Left colon (tissue), 2 donors: ENCODE measurements around the gene THRB. TPM values are rescaled to one million over a fixed set of nuclear protein-coding genes. Genes with fewer than 3 reads are reported as not detected.
A peak's percentile ranks its signal among the peaks of the same experiment; 100 is the strongest.

Source experiments
- ATAC-seq: fragments of 200-7000 bp; cut with Tn5 transposase; one replicate; pipeline ENCODE4 v1.9.1; 2020; ENCODE audit warnings: mild to moderate bottlenecking, moderate library complexity
- DNase-seq, 2 donors: peaks; one replicate each; pipeline ENCODE4 v3.0.0-alpha.2; 2020
- intact Hi-C, 2 donors: fragments of 100-400 bp; cut with DNase I in 1 of 2; cut with micrococcal nuclease in 1 of 2; formaldehyde crosslinking; loops; one replicate each; pipeline versions ENCODE4 v1.11.2 to v1.14.0; 2022; cut with DNase I, micrococcal nuclease
- total RNA-seq, 2 donors: library from RNA; stranded (reverse); fragmentation: NEBNext Ultra II Directional; extraction: Animal tissue kit (Norgen Biotek cat#: 25700); gene quantifications; one replicate each; pipeline ENCODE4 v1.2.1, GENCODE V29; 2021
- donor health status: DM: no; HTN: no; CAD: no.
- donor health status: DM: yes; HTN: yes; CAD: no.

THRB gene
- total RNA-seq, 2 donors from 2014 or later: 26.2 to 33.7 TPM

GRCh38 chr3:24272408-24272807 is 222.2 kb downstream of the THRB start:
- intact Hi-C loops: no loop called here
- ATAC-seq: no peak
- no peak for DNase-seq

- no peak for ATAC-seq
Observed at GRCh38 chr3:24271228-24271627, 223.4 kb downstream of the THRB start.

GRCh38 chr3:24270744-24271143 is 223.9 kb downstream of the THRB start:
- DNase-seq (no peak), ATAC-seq (no peak)
- intact Hi-C loops: no loop called here

More at GRCh38 chr3:24271228-24271627, 223.4 kb downstream of the THRB start:
- intact Hi-C loops: no loop called here
- DNase-seq: no peak

GRCh38 chr3:24270204-24270691 is 224.4 kb downstream of the THRB start:
- intact Hi-C loops: no loop called here
- ATAC-seq (no peak), DNase-seq (no peak)

- intact Hi-C loops: loop anchor here in 1 of 2 donors (10.0 kb wide), 1 partner anchor 220 kb away; no protein-coding TSS in a partner anchor
- DNase-seq: no peak
- peak; percentile 54 for ATAC-seq
Observed at GRCh38 chr3:24264748-24265158, 229.9 kb downstream of the THRB start.

GRCh38 chr3:24264011-24264410 is 230.6 kb downstream of the THRB start:
- no peak for ATAC-seq
- no peak for DNase-seq

GRCh38 chr3:24263069-24263668 is 231.5 kb downstream of the THRB start:
- intact Hi-C loops: loop anchor here in 1 of 2 donors (10.0 kb wide), 1 partner anchor 222 kb away; no protein-coding TSS in a partner anchor
- DNase-seq (no peak), ATAC-seq (no peak)

More at GRCh38 chr3:24264011-24264410, 230.6 kb downstream of the THRB start:
- intact Hi-C loops: loop anchor here in 1 of 2 donors (10.0 kb wide), 1 partner anchor 221 kb away; no protein-coding TSS in a partner anchor

- intact Hi-C loops: loop anchor here in 1 of 2 donors (10.0 kb wide), 1 partner anchor 223 kb away; no protein-coding TSS in a partner anchor
- no peak for ATAC-seq
- DNase-seq: no peak
Observed at GRCh38 chr3:24261521-24261920, 233.1 kb downstream of the THRB start.

GRCh38 chr3:24259901-24260512 is 234.6 kb downstream of the THRB start:
- intact Hi-C loops: loop anchor here in 1 of 2 donors (10.0 kb wide), 1 partner anchor 225 kb away; no protein-coding TSS in a partner anchor

GRCh38 chr3:24258727-24259600 is 235.7 kb downstream of the THRB start:
- intact Hi-C loops: no loop called here
- ATAC-seq (no peak), DNase-seq (no peak)

More at GRCh38 chr3:24259901-24260512, 234.6 kb downstream of the THRB start:
- ATAC-seq (no peak), DNase-seq (no peak)

GRCh38 chr3:24258260-24258659 is 236.4 kb downstream of the THRB start:
- intact Hi-C loops: no loop called here
- ATAC-seq: no peak
- DNase-seq: no peak

- intact Hi-C loops: no loop called here
- ATAC-seq: no peak
- DNase-seq: no peak
Observed at GRCh38 chr3:24255414-24255813, 239.2 kb downstream of the THRB start.

- intact Hi-C loops: no loop called here
- no peak for ATAC-seq
- DNase-seq: no peak
Observed at GRCh38 chr3:24254649-24255048, 240.0 kb downstream of the THRB start.

GRCh38 chr3:24253336-24253735 is 241.3 kb downstream of the THRB start:
- ATAC-seq: peak; percentile 23
- intact Hi-C loops: no loop called here
- no peak for DNase-seq

GRCh38 chr3:24249523-24249922 is 245.1 kb downstream of the THRB start:
- intact Hi-C loops: no loop called here
- ATAC-seq (peak; percentile 89), DNase-seq (no peak)

- no peak for ATAC-seq
- intact Hi-C loops: no loop called here
Observed at GRCh38 chr3:24245056-24245455, 249.6 kb downstream of the THRB start.

GRCh38 chr3:24244491-24244890 is 250.2 kb downstream of the THRB start:
- DNase-seq (no peak), ATAC-seq (no peak)
- intact Hi-C loops: no loop called here

More at GRCh38 chr3:24245056-24245455, 249.6 kb downstream of the THRB start:
- DNase-seq: no peak

GRCh38 chr3:24242012-24242698 is 252.5 kb downstream of the THRB start:
- intact Hi-C loops: no loop called here
- DNase-seq (no peak), ATAC-seq (no peak)

GRCh38 chr3:24240306-24240705 is 254.3 kb downstream of the THRB start:
- no peak for ATAC-seq
- intact Hi-C loops: no loop called here

More at GRCh38 chr3:24240306-24240705, 254.3 kb downstream of the THRB start:
- no peak for DNase-seq
